Adrenal gland (tissue), 12 donors: ENCODE measurements around the gene TMOD4. TPM values are rescaled to one million over a fixed set of nuclear protein-coding genes. Genes with fewer than 3 reads are reported as not detected.

Experiments used
- DNase-seq, 7 donors: peaks; one replicate each; pipeline ENCODE4 v3.0.0-alpha.2; 2019 to 2020
- H3K27ac ChIP-seq, 5 donors: fragments of 200-600 bp; sonication (generic) in 4 of 5; 1 replicate in 3 of 5; 2 replicates in 2 of 5; pipeline versions ENCODE4 v1.5.1 to v1.8.0; 2016 to 2020; ENCODE audit warnings: mild to moderate bottlenecking in 1 of 5
- H3K27me3 ChIP-seq: fragments of 200-600 bp; 2 replicates; pipeline ENCODE4 v1.8.0; 2021
- H3K36me3 ChIP-seq, 2 donors: fragments of 200-600 bp; replicated peaks in 1 of 2; 1 replicate in 1 of 2; 2 replicates in 1 of 2; pipeline versions ENCODE4 v1.5.1 to v1.8.0; 2018 to 2022
- H3K4me1 ChIP-seq, 2 donors: fragments of 200-600 bp; replicated peaks in 1 of 2; 1 replicate in 1 of 2; 2 replicates in 1 of 2; pipeline versions ENCODE4 v1.5.1 to v1.8.0; 2018 to 2021
- H3K4me3 ChIP-seq, 4 donors: fragments of 200-600 bp; sonication (generic) in 3 of 4; one replicate each; pipeline ENCODE4 v1.5.1; 2016 to 2018
- H3K9me3 ChIP-seq, 3 donors: fragments of 200-600 bp; sonication (generic) in 1 of 3; replicated peaks in 1 of 3; 1 replicate in 2 of 3; 2 replicates in 1 of 3; pipeline versions ENCODE4 v1.5.1 to v1.8.0; 2016 to 2021
- CTCF ChIP-seq, 6 experiments: fragments of 450-650 bp in 4 of 6; fragments of 200-600 bp in 2 of 6; sonication (generic) in 1 of 6; IDR thresholded peaks; 1 replicate in 5 of 6; 2 replicates in 1 of 6; pipeline versions ENCODE4 v1.5.1 to v1.8.0; 2016 to 2021; ENCODE audit warnings: antibody characterized with exemption in 6 of 6, mild to moderate bottlenecking in 2 of 6, moderate library complexity in 1 of 6
- POLR2A ChIP-seq, 2 donors: fragments of 450-650 bp; IDR thresholded peaks; one replicate each; pipeline ENCODE4 v1.6.1; 2017; ENCODE audit warnings: antibody characterized with exemption in 2 of 2, mild to moderate bottlenecking in 2 of 2, moderate library complexity in 1 of 2
- WGBS, 4 donors: extraction: QIAGEN DNeasy Blood & Tissue Kit in 2 of 4; methylation state at CpG; one replicate each; pipeline versions ENCODE4 v1.1.5 to v1.1.7; 2013 to 2017; 5-methylcytosine and 5-hydroxymethylcytosine counted together
- intact Hi-C, 2 donors: fragments of 100-400 bp; cut with DNase I; formaldehyde crosslinking; loops; one replicate each; pipeline versions ENCODE4 v1.14.1 to v1.15.0; 2022 to 2023
- polyA plus RNA-seq, 3 donors: library from polyadenylated mRNA; stranded (reverse); fragments of 200-250 nt in 2 of 3; fragments of 350-450 nt in 1 of 3; fragmentation: Illumina TruSeq in 1 of 3; extraction: RNeasy Lipid Tissue Mini Kit (QIAGEN cat#74804) in 1 of 3; gene quantifications; one replicate each; pipeline ENCODE4 v1.2.3, GENCODE V29; 2013 to 2014
- total RNA-seq, 9 donors: library from RNA; depleted of rRNA in 4 of 9; stranded (reverse); fragments of >200 nt in 4 of 9; fragments of 120-200 nt in 1 of 9; fragmentation: NEBNext Ultra II Directional in 1 of 9; extraction: Animal tissue kit (Norgen Biotek cat#: 25700) in 1 of 9; gene quantifications; one replicate each; pipeline versions ENCODE4 v1.1.0 to v1.2.4, GENCODE V29; 2013 to 2023
- donor health status: healthy with polysubstance abuse.
- donor health status: Bipolar disorder and iron deficiency.
- donor health status: DM: yes; HTN: yes; CAD: no.
- donor health status: DM: no; HTN: no; CAD: no.
- donor health status: DM: no; HTN: no; CAD: no.
- donor health status: DM: yes; HTN: yes; CAD: no.

The TMOD4 gene
- total and polyA plus RNA-seq, 12 donors: 0.28 to 1.2 (median 0.84) TPM; not detected in 7

- H3K27me3 ChIP-seq: no peaks in the 10 kb centered on the region
- DNase-seq: no peak
- peak overlapping the region in 2 of 5 donors; percentile 4 to 77 for H3K27ac ChIP-seq
- H3K4me1 ChIP-seq: peaks cover 0 to 21% of the 10 kb centered on the region in 2 donors
- peak overlapping the region in 3 of 4 donors; percentile 23 to 67 (median 40) for H3K4me3 ChIP-seq
- H3K36me3 ChIP-seq: no peaks in the 10 kb centered on the region
- TF ChIP-seq POLR2A (IDR thresholded peaks at IDR 0.05) (no peak), CTCF (IDR thresholded peaks at IDR 0.05) (no peak)
- intact Hi-C loops: loop anchor here in 1 of 2 donors (5.0 kb wide), 1 partner anchor 34 kb away; no protein-coding TSS in a partner anchor
- 0 to 7% (median 5%) methylated on average over 4 to 26 of the region's 26 CpGs; no CpG with 5 or more reads in 1 of the 4 donors for WGBS, 4 donors
- H3K9me3 ChIP-seq: no peaks in the 10 kb centered on the region
Observed at GRCh38 chr1:151146072-151146411, 29.7 kb downstream of the TMOD4 start.

- peaks cover 0 to 21% of the 10 kb centered on the region in 2 donors for H3K4me1 ChIP-seq
- 37 to 76% (median 41%) methylated on average over 16 to 43 of the region's 43 CpGs for WGBS, 4 donors
- intact Hi-C loops: loop anchor here in 1 of 2 donors (5.0 kb wide), 1 partner anchor 33 kb away; no protein-coding TSS in a partner anchor
- H3K4me3 ChIP-seq: peak overlapping the region in 2 of 4 donors; percentile 40 to 67
- TF ChIP-seq CTCF (IDR thresholded peaks at IDR 0.05) (no peak), POLR2A (IDR thresholded peaks at IDR 0.05) (no peak)
- peak overlapping the region in 1 of 5 donors; percentile 4 for H3K27ac ChIP-seq
- no peaks in the 10 kb centered on the region for H3K27me3 ChIP-seq
- no peaks in the 10 kb centered on the region for H3K9me3 ChIP-seq
- peak in 1 of 7 donors; percentile 60 for DNase-seq
- no peaks in the 10 kb centered on the region for H3K36me3 ChIP-seq
Observed at GRCh38 chr1:151145304-151146071, 30.3 kb downstream of the TMOD4 start.

- H3K9me3 ChIP-seq: no peaks in the 10 kb centered on the region
- TF ChIP-seq POLR2A (IDR thresholded peaks at IDR 0.05) (no peak), CTCF (IDR thresholded peaks at IDR 0.05) (no peak)
- 71 to 81% (median 78%) methylated on average over 7 of the region's 7 CpGs for WGBS, 4 donors
- H3K4me3 ChIP-seq: no peak overlapping the region
- intact Hi-C loops: loop anchor here in 1 of 2 donors (5.0 kb wide), 1 partner anchor 32 kb away; no protein-coding TSS in a partner anchor
- no peaks in the 10 kb centered on the region for H3K36me3 ChIP-seq
- H3K27ac ChIP-seq: no peak overlapping the region
- no peaks in the 10 kb centered on the region for H3K27me3 ChIP-seq
- peak in 1 of 7 donors; percentile 48 for DNase-seq
- H3K4me1 ChIP-seq: peaks cover 0 to 21% of the 10 kb centered on the region in 2 donors
Observed at GRCh38 chr1:151144474-151145303, 31.1 kb downstream of the TMOD4 start.

GRCh38 chr1:151143986-151144385 lies 31.8 kb downstream of the TMOD4 start:
- TF ChIP-seq CTCF (IDR thresholded peaks at IDR 0.05): no peak
- intact Hi-C loops: no loop called here
- 54 to 86% (median 74%) methylated on average over 4 to 5 of the region's 5 CpGs for WGBS, 4 donors
- Histone ChIP-seq H3K4me1 (peaks cover 0 to 21% of the 10 kb centered on the region in 2 donors), H3K27me3 (no peaks in the 10 kb centered on the region), H3K27ac (no peak overlapping the region), H3K36me3 (no peaks in the 10 kb centered on the region), H3K9me3 (no peaks in the 10 kb centered on the region), H3K4me3 (no peak overlapping the region)
- DNase-seq: peak in 1 of 7 donors; percentile 46
